IMR-90 (cell line): ENCODE measurements around the gene PCSK6.

Experiments
- CEBPB ChIP-seq: IDR thresholded peaks from 2 replicates; pipeline ENCODE4 v1.6.1; 2012; ENCODE audit warnings: low read depth, low read length, improper control_type of control experiment
- CTCF ChIP-seq: conservative IDR thresholded peaks from 2 replicates; pipeline ENCODE4 v1.5.1; 2012; ENCODE audit warnings: mild to moderate bottlenecking, low read depth, low read length, improper control_type of control experiment
- SMC3 ChIP-seq: fragments of 150-350 bp; IDR thresholded peaks from 2 replicates; pipeline ENCODE4 v1.6.1; 2016; ENCODE audit warnings: low read depth, mild to moderate bottlenecking, antibody characterized with exemption, low read length, moderate library complexity

DNA sequence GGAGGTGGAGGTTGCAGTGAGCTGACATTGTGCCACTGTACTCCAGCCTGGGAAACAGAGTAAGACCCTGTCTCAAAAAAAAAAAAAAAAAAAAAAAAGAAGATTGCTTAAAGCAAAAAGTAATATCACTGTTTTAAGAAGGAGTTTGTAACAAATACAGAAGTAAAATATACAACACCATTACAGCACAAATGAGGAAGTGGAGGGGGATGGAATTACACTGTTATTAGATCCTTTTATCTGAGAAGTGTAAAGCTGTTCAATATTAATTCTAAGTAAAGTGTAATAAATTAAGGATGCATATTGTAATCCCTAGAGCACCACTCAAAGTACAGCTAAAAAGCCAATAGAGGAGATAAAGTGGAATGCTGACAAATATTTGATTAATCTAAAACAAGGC, 147.5 kb downstream of the PCSK6 start:
- TF ChIP-seq CTCF (no peak), SMC3 (no peak), CEBPB (no peak)
